ENCODE data around the gene UBE2G2.

The UBE2G2 gene

GRCh38 chr21:44792702-44793591 lies 8.7 kb downstream of the UBE2G2 start:
- in situ Hi-C loops (cut with MboI; ENCODE audit: low sequenced_read_pairs) = no loop called here

- in situ Hi-C loops (cut with MboI; ENCODE audit: low sequenced_read_pairs) = no loop called here
These were observed 9.6 kb downstream of the UBE2G2 start for GRCh38 chr21:44791993-44792392.

- in situ Hi-C loops (cut with MboI; ENCODE audit: low sequenced_read_pairs) = no loop called here
These were observed 10.4 kb downstream of the UBE2G2 start for GRCh38 chr21:44791246-44791645.

DNA sequence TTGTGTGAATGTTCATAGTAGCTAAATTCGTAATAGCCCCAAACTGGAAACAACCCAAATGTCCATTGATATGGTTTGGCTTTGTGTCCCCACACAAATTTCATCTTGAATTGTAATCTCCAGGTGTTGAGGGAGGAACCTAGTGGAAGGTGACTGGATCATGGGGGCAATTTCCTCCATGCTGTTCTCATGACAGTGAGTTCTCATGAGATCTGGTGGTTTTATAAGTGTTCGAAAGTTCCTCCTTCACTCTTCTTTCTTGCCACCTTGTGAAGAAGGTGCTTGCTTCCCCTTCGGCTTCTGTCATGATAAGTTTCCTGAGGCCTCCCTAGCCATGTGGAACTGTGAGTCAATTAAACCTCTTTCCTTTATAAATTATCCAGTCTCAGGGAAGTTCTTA lies 11.3 kb downstream of the UBE2G2 start:
- in situ Hi-C loops (cut with MboI; ENCODE audit: low sequenced_read_pairs) = no loop called here

- in situ Hi-C loops (cut with MboI; ENCODE audit: low sequenced_read_pairs) = no loop called here
These were observed 11.7 kb downstream of the UBE2G2 start for GRCh38 chr21:44789880-44790279.

DNA sequence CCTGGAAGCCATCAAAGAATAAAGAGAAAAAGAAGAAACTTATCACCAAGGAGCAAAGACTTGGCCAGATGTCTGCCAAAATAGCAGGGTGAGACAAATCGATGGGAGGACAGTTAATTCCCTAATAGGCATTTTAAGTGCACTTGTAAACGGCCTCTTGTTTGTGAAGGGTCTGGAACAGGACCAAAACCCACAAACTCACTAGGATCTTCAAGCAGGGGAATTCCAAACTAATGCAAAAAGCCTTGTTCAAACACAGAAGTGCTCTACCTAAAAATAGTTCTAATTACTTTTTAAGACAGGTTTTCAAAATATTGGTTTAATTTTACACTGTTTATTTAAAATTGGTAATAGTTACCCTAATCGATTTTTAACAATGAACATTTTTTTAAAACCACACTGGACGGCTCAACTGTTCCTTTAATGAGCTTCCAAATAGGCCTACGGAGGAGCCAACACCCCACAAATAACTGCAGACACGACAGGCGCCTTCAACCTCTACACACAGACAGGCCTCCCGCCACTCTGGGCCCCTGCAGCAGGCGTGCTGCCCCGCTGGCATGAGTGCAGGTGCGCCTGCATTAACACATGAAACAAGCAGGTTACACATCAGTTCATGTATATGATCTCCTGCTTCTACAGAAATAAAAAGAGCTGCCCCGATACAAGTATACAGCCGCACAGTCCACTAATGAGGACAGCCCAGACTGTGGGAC lies 15.8 kb downstream of the UBE2G2 start:
- in situ Hi-C loops (cut with MboI; ENCODE audit: low sequenced_read_pairs) = no loop called here

- in situ Hi-C loops (cut with MboI; ENCODE audit: low sequenced_read_pairs) = no loop called here
These were observed 16.8 kb downstream of the UBE2G2 start for GRCh38 chr21:44784810-44785209.

- in situ Hi-C loops (cut with MboI; ENCODE audit: low sequenced_read_pairs) = no loop called here
These were observed 18.5 kb downstream of the UBE2G2 start for GRCh38 chr21:44783020-44783696.

- in situ Hi-C loops (cut with MboI; ENCODE audit: low sequenced_read_pairs) = no loop called here
These were observed 20.7 kb downstream of the UBE2G2 start for GRCh38 chr21:44780767-44781459.

DNA sequence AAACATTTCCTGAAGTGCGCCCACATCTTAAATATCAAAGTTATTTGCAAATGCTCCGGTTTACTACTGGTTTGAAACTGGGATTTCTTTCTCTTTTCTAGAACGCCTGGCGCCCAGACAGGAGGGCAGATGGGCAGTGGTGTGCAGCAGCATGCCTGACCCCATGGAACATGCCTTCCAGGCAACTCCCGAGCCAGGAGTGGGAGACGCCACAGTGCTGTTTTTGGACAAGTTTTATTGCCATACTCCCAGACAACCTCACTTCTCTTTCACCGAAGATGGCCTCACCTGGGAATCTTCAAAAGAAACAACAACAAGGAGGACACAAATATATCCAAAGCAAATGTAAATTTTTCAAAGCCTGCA lies 21.5 kb downstream of the UBE2G2 start:
- in situ Hi-C loops (cut with MboI; ENCODE audit: low sequenced_read_pairs) = no loop called here

GRCh38 chr21:44779417-44780136 lies 22.0 kb downstream of the UBE2G2 start:
- in situ Hi-C loops (cut with MboI; ENCODE audit: low sequenced_read_pairs) = no loop called here

DNA sequence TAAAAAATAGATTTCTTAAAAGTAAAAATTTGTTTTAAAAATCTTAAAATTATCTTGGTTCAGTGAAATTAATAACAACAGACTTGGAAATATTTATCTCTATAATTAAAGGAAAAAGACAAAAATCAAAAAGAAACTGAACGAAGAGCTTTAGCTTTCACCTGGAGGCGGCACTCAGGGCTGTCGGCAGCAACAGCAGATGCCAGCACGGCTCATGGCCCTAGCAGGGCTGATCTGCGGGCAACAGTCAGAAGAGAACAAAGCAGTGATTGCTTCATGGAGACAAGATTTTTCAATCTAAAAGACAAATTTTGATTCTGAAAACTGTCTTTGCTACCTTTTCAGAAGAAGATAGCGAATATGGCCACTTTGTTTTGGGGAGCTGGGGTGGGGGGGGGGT lies 22.6 kb downstream of the UBE2G2 start:
- in situ Hi-C loops (cut with MboI; ENCODE audit: low sequenced_read_pairs) = no loop called here

GRCh38 chr21:44778499-44778911 lies 23.1 kb downstream of the UBE2G2 start:
- in situ Hi-C loops (cut with MboI; ENCODE audit: low sequenced_read_pairs) = no loop called here

DNA sequence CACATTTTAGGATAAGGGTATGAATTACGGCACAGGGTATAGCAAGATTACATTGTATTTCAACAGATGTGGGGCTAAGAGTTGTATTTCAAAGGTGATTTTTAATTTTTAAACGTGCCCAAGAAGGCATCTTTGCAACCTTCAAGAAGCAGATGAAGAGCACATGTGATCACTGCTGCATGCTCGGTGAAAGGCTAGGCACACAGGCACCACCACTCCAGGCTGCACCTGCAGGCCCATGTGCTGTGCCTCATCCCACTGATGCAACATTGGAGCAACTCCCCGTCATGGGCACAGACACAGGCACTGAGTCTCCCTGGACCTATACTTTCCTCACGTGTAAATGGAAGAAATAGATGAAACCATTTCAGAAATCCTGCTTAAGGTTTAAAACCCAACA lies 23.5 kb downstream of the UBE2G2 start:
- in situ Hi-C loops (cut with MboI; ENCODE audit: low sequenced_read_pairs) = no loop called here

DNA sequence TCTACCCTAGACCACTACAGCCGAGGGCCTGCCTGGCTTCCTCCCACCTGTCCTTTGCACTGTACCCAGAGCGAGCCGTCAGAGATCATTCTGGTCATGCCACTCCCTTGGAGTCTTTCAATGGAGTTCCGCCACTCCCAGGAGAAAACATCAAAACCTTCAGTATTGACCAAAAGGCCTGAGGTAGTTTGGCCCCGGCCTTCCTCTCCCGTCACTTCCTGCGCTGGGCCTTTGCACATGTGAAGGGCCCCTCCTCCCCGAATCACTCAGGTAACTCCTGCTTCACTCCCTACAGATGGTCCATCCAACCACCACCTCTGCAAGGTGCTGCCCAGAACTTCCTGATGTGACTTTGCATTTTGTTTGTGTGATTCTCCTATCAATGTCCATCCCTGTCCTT lies 26.6 kb downstream of the UBE2G2 start:
- in situ Hi-C loops (cut with MboI; ENCODE audit: low sequenced_read_pairs) = no loop called here

DNA sequence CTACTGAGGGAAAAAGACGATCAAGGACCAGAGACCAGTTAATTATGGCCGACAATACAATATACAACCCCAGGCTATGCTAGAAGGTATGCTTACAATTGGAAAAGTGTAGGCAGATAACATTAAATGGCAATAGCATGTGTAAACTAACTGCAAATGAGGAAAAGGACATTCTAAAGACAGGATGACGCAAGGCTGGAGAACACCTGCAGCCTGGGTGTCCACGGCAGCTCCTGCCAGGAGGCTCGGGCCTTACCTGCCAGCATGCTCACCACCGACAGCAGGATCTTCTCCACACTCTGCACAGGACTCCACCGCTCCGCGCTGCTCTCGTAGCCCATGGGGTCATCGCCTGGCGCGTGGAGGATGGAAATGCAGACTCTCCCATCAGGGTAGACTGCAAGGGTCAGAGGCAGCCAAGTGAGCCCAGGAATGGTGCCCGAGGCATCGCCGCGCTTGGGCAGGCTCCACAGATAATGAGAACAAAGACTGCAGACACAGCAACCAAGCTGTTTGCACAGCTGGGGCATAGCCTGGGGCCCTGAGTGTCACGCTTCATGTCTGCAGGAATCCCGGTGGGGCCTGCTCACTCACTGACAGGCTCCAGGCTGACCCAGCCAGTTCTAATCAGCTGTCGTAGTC lies 28.2 kb downstream of the UBE2G2 start:
- in situ Hi-C loops (cut with MboI; ENCODE audit: low sequenced_read_pairs) = no loop called here

DNA sequence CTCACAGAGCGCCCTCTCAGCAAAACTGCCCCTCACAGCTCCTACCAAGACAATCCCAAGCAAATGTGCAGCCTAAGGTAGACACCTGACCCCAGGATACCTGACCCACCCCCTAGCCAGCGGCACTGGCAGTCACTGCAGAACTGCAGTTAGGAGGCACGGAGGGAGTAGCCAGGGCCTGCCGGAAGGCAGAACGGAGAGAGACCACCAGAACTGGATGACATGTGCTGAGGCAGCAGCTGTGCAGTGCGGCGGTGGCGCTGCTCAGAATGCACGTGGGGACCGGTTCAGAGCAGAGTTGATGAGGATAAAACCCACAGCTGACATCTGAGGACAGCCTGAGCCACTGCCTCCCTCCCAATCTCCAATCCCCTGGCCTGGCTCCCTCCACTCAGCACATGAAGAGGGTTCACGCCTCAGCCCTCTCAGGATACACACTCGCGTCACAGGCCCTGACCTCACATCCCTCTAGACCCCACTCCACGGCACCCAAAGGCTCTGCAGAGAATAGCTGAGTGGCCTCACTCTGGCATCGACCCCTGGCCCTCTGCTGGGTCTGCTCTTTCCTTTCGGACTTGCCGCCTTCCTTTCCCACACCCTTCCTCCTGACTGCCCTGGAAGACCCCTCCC lies 29.6 kb downstream of the UBE2G2 start:
- in situ Hi-C loops (cut with MboI; ENCODE audit: low sequenced_read_pairs) = no loop called here

DNA sequence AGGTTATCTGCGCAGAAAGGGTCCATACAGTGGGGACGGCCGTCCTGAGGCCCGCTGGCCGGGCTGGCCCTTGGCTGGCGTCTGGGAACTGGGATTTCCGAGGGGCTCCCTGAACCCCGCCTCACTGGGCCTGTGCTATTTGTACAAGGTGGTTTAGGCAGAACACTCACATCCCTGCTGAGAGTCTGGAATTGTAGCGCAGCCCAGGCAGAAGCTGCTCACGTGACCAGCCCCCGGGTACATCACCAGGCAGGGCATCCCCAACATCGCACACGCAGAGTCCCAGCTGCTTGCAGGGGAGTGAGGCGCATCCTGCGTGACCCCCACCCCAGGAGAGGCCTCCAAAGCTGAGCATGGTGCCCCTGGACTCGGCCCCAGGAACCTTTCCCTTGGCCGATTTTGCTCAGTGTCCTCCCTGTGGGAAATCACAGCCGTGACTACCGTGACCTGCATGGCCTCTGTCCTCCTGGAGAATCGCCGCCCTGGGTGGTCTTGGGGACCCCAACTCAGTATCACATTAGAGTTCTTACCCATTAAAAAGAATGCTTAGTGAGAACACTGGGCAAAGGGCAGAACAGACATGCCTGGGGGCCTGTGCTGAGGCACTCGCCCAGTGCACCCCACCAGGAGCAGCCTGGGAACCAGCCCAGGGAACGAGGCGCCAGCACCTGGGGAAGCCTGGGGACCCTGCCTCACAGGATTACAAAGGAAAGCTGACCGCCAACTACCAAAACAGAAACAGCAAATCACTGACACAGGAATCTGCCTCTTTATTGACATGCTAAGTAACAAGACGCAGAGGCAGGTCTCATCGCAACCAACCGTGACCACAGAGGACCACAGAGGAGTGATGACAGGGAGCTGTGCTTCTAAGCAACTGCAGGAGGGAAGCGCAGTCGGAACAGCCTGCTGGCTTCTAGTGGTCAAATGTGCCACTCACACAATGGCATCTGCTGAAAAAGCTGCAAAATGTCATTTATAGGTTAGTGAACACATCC lies 33.5 kb downstream of the UBE2G2 start:
- in situ Hi-C loops (cut with MboI; ENCODE audit: low sequenced_read_pairs) = no loop called here

Data from hTERT RPE-1 (cell line).